Measurements from ENCODE around the gene ALDH1A2. TPM values are rescaled to one million over a fixed set of nuclear protein-coding genes. Genes with fewer than 3 reads are reported as not detected.
"Not testable (repeated sequence)": the region's sequence is repeated elsewhere in the genome, so short reads cannot be mapped to it uniquely, and the experiment has no call there.

ALDH1A2 gene
- total RNA-seq, 4 donors from 2014 or later: 8.0 to 24.3 (median 13.9) TPM

DNA sequence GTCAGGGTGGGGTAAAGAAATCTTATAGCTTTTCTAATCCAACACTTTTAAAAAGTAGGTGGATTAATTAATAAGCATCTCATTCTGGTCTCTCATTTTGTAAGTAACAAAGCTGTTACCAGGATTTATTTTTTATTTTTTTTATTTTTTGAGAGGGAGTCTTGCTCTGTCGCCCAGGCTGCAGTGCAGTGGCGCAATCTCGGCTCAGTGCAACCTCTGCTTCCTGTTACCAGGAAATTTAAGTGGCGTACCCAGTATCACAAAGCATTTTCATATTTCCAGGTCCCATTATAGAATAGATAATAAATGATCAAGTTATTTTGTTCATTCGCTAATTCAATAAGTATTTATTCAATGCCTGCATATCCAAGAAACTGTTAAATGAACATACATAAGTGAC is 13.2 kb downstream of the ALDH1A2 start:
- Histone ChIP-seq H3K27ac (no peak overlapping the region), H3K9me3 (no peaks in the 10 kb centered on the region), H3K27me3 (peaks cover 0 to 20% of the 10 kb centered on the region in 2 donors), H3K4me3 (no peak overlapping the region), H3K4me1 (no peaks in the 10 kb centered on the region), H3K36me3 (no peaks in the 10 kb centered on the region)
- DNase-seq (ENCODE audit: low spot score in 2 of 2): no peak
- WGBS, 2 donors: 93 to 95% methylated on average over 5 of the region's 5 CpGs
- no peak for TF ChIP-seq EP300 (IDR thresholded peaks at IDR 0.05)
- TF ChIP-seq, protein P1, sequence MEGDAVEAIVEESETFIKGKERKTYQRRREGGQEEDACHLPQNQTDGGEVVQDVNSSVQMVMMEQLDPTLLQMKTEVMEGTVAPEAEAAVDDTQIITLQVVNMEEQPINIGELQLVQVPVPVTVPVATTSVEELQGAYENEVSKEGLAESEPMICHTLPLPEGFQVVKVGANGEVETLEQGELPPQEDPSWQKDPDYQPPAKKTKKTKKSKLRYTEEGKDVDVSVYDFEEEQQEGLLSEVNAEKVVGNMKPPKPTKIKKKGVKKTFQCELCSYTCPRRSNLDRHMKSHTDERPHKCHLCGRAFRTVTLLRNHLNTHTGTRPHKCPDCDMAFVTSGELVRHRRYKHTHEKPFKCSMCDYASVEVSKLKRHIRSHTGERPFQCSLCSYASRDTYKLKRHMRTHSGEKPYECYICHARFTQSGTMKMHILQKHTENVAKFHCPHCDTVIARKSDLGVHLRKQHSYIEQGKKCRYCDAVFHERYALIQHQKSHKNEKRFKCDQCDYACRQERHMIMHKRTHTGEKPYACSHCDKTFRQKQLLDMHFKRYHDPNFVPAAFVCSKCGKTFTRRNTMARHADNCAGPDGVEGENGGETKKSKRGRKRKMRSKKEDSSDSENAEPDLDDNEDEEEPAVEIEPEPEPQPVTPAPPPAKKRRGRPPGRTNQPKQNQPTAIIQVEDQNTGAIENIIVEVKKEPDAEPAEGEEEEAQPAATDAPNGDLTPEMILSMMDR (IDR thresholded peaks at IDR 0.05): no peak
- no peak for TF ChIP-seq POLR2A (IDR thresholded peaks at IDR 0.05)

DNA sequence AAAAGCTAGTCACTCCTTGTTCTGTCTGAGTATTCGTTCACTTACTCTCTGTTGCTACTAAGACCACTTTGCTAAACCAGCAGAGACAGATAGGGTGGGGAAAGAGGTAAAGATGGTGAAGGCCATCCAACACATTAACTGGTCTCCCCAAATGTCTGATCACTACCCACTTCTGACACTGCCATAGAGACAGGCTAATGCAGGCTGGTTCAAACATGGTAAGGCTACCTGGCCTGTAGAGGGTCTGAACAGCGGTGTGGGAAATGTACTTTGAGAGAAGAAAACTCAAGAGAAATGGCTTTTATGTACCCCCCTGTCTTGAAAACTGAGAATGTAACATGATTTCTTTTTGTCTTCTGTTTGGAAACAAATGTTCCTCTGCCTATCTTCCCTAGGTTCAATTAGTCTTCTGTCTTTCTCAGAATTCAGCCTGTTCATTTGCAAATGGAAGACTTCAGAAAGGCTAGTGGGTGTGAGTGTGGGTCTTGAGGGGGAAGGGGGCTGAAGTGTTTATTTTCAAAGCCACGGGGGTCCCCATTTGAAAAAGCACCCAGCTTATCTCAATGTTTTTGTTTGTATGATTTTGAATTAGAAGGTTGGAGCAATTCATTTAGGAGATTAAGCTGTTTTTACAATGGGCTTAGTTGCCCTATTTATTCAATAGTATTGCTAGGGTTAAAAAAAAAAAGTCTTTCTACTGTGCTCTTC is 15.8 kb downstream of the ALDH1A2 start:
- Histone ChIP-seq H3K27ac (no peak overlapping the region), H3K4me3 (no peak overlapping the region), H3K27me3 (peaks cover 0 to 20% of the 10 kb centered on the region in 2 donors), H3K36me3 (no peaks in the 10 kb centered on the region), H3K4me1 (no peaks in the 10 kb centered on the region), H3K9me3 (no peaks in the 10 kb centered on the region)
- no peak for DNase-seq (ENCODE audit: low spot score in 2 of 2)
- 62 to 65% methylated on average over 3 of the region's 3 CpGs for WGBS, 2 donors
- TF ChIP-seq, protein P1 (IDR thresholded peaks at IDR 0.05): no peak
- no peak for TF ChIP-seq EP300 (IDR thresholded peaks at IDR 0.05)
- no peak for TF ChIP-seq POLR2A (IDR thresholded peaks at IDR 0.05)

DNA sequence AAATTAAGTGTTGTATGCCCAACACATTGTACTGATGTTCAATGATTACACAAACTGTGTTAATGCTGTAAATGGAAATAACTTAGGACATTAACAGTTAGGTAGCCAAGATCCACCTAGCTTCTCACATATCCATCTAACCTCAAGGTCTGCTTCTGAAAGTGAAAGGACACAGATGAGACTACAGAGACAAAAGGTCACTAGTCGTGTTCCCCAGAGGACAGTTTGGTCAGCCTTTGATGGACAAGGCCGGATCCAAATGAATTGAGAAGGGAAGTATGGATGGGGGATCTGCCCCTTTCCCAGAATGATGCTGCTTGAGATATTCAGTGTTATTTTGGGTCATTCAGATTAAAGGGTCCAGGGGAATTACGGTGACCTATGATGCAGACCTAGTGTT is 17.2 kb downstream of the ALDH1A2 start:
- H3K9me3 ChIP-seq: no peaks in the 10 kb centered on the region
- peaks cover 0 to 18% of the 10 kb centered on the region in 2 donors for H3K27me3 ChIP-seq
- 57 to 83% methylated on average over 3 of the region's 3 CpGs for WGBS, 2 donors
- H3K4me3 ChIP-seq: no peak overlapping the region
- TF ChIP-seq EP300 (IDR thresholded peaks at IDR 0.05): no peak
- TF ChIP-seq, protein P1 (IDR thresholded peaks at IDR 0.05): no peak
- H3K4me1 ChIP-seq: no peaks in the 10 kb centered on the region
- no peak for DNase-seq (ENCODE audit: low spot score in 2 of 2)
- no peaks in the 10 kb centered on the region for H3K36me3 ChIP-seq
- no peak overlapping the region for H3K27ac ChIP-seq

DNA sequence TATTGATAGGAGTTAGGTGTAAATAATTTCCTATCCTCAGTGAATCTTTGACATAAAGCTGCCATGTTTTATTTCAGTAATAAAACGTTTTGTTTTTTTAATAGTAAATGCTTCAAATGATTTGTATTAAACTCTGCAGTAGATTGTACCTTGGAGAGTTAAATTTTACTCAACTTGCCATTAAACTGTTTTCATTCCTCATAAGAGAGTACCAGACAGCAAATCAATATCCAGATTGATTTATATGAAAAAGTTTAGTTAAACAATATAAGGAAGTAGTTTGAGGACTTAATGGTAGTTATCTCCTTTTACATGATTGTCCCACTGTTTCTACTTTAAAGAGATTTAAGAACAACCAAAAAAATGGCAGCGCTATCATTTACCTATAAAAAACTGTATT is 18.4 kb downstream of the ALDH1A2 start:
- Histone ChIP-seq H3K4me1 (no peaks in the 10 kb centered on the region), H3K9me3 (no peaks in the 10 kb centered on the region), H3K4me3 (no peak overlapping the region), H3K36me3 (no peaks in the 10 kb centered on the region), H3K27ac (no peak overlapping the region), H3K27me3 (peaks cover 0 to 22% of the 10 kb centered on the region in 2 donors)
- TF ChIP-seq, protein P1 (IDR thresholded peaks at IDR 0.05): no peak
- TF ChIP-seq EP300 (IDR thresholded peaks at IDR 0.05) (no peak), POLR2A (IDR thresholded peaks at IDR 0.05) (no peak)
- 54 to 58% methylated on average over 2 of the region's 2 CpGs for WGBS, 2 donors
- no peak for DNase-seq (ENCODE audit: low spot score in 2 of 2)

DNA sequence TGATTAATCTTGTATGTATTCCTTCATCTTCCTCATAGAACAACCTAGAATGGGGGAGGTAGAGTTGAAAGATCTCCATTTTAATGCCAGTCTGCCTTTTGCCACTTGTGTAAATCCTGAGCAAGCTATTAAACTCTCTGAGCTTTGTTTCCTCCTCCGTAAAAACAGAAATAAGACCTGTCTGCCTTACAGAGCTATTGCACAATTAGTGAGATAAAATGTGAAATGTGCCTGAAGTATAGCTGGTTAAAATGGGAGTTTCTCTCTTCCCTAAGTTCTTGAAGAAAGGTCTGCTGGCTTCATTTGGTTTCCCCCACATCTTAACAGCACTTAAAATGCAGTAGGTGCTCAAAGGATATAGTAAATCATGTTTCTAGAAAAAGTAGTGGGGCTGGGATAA is 19.0 kb downstream of the ALDH1A2 start:
- TF ChIP-seq EP300 (IDR thresholded peaks at IDR 0.05): no peak
- TF ChIP-seq, protein P1 (IDR thresholded peaks at IDR 0.05): no peak
- TF ChIP-seq POLR2A (IDR thresholded peaks at IDR 0.05): no peak
- Histone ChIP-seq H3K36me3 (no peaks in the 10 kb centered on the region), H3K27ac (no peak overlapping the region), H3K4me3 (no peak overlapping the region), H3K27me3 (peaks cover 0 to 22% of the 10 kb centered on the region in 2 donors), H3K4me1 (no peaks in the 10 kb centered on the region), H3K9me3 (no peaks in the 10 kb centered on the region)
- WGBS, 2 donors: 67 to 68% methylated on average over 1 of the region's 1 CpG
- no peak for DNase-seq (ENCODE audit: low spot score in 2 of 2)

DNA sequence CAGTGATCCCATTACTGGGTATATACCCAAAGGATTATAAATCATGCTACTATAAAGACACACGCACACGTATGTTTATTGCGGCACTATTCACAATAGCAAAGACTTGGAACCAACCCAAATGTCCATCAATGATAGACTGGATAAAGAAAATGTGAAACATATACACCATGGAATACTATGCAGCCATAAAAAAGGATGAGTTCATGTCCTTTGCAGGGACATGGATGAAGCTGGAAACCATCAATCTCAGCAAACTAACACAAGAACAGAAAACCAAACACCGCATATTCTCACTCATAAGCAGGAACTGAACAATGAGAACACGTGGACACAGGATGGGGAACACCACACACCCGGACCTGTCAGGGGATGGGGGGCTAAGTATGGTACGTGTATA is 20.1 kb downstream of the ALDH1A2 start:
- H3K36me3 ChIP-seq; H3K27ac ChIP-seq; H3K4me1 ChIP-seq; DNase-seq (ENCODE audit: low spot score in 2 of 2); H3K4me3 ChIP-seq; H3K9me3 ChIP-seq: not testable (repeated sequence)
- H3K27me3 ChIP-seq: peaks cover 0 to 21% of the 10 kb centered on the region in 2 donors
- 95 to 96% methylated on average over 7 of the region's 7 CpGs for WGBS, 2 donors

Measured in tibial nerve (tissue), 4 donors.